HCT116 (cell line): ENCODE data around the gene PRICKLE1. TPM values are rescaled to one million over a fixed set of nuclear protein-coding genes. Genes with fewer than 3 reads are reported as not detected.

Experiments used
- ATAC-seq: fragments of 200-7000 bp; cut with Tn5 transposase; 2 replicates; pipeline ENCODE4 v1.9.1; 2020; ENCODE audit warnings: mild to moderate bottlenecking, moderate library complexity
- BruUV-seq: library from RNA; stranded (reverse); fragments of 400-500 nt; replicated peaks from 2 replicates; lab custom pipeline; 2021; lab: Mats Ljungman, UMichigan
- CTCF ChIA-PET: fragments of 300-600 bp; sonication (Branson Sonifier 250); formaldehyde crosslinking; loops from one replicate; lab custom pipeline; 2021; ENCODE audit warnings: antibody characterized with exemption; lab: Charles Lee
- POLR2A ChIA-PET: fragments of 300-600, 350-600 bp; sonication (Branson Sonifier 250); formaldehyde crosslinking; loops from one replicate; lab custom pipeline; 2021; ENCODE audit warnings: antibody characterized with exemption; lab: Charles Lee
- RAD21 ChIA-PET, 2 experiments: fragments of 300-600 bp; sonication (Branson Sonifier 250); formaldehyde crosslinking; loops; one replicate each; lab custom pipeline; 2023; ENCODE audit warnings: low total read pairs in 2 of 2; ENCODE audit not compliant: uncharacterized antibody in 2 of 2, unreplicated experiment in 2 of 2, low non-redundant PET in 1 of 2; lab: Charles Lee
- DNase-seq: peaks from one replicate; pipeline ENCODE4 v3.0.0-alpha.2; 2010; ENCODE audit warnings: low read depth, low spot score
- H2AFZ ChIP-seq: fragments of 200-600 bp; shearing (Covaris generic), sonication (generic); 2 replicates; pipeline ENCODE4 v1.6.1; 2017; ENCODE audit warnings: low read depth, mixed run types, mixed read lengths, antibody characterized with exemption, low read length; ENCODE audit not compliant: poor library complexity, severe bottlenecking
- H3K27ac ChIP-seq: 2 replicates; pipeline ENCODE4 v1.5.1; 2012; ENCODE audit warnings: low read depth, low read length
- H3K27me3 ChIP-seq: fragments of 200-600 bp; sonication (generic); 2 replicates; pipeline ENCODE4 v1.6.1; 2016; ENCODE audit warnings: mixed run types, low read length, mixed read lengths; ENCODE audit not compliant: insufficient read depth
- H3K36me3 ChIP-seq, 2 experiments: fragments of 200-500 bp in 1 of 2; fragments of 200-600 bp in 1 of 2; sonication (Bioruptor generic) in 1 of 2; sonication (generic) in 1 of 2; 2 replicates each; pipeline versions ENCODE4 v1.5.1 to v1.6.1; 2014 to 2016; ENCODE audit warnings: low read length in 2 of 2, inconsistent platforms in 1 of 2, mixed read lengths in 1 of 2, mixed run types in 1 of 2; ENCODE audit not compliant: insufficient read depth in 2 of 2, control insufficient read depth in 1 of 2
- H3K4me1 ChIP-seq, 2 experiments: fragments of 200-600 bp in 1 of 2; sonication (generic) in 1 of 2; 2 replicates each; pipeline versions ENCODE4 v1.5.1 to v1.6.1; 2012 to 2017; ENCODE audit warnings: low read length in 2 of 2, inconsistent platforms in 1 of 2, mild to moderate bottlenecking in 1 of 2, mixed read lengths in 1 of 2, mixed run types in 1 of 2, moderate library complexity in 1 of 2; ENCODE audit not compliant: insufficient read depth in 2 of 2, control insufficient read depth in 1 of 2
- H3K4me2 ChIP-seq: fragments of 200-600 bp; sonication (generic); 2 replicates; pipeline ENCODE4 v1.6.1; 2017; ENCODE audit warnings: mixed run types, low read length, mixed read lengths
- H3K4me3 ChIP-seq, 2 experiments: fragments of 200-600 bp in 1 of 2; sonication (generic) in 1 of 2; replicated peaks in 1 of 2; 2 replicates each; pipeline ENCODE4 v1.5.1; 2011 to 2016; ENCODE audit warnings: low read length in 2 of 2, control low read depth in 1 of 2, low read depth in 1 of 2, mild to moderate bottlenecking in 1 of 2, mixed read lengths in 1 of 2, mixed run types in 1 of 2
- H3K79me2 ChIP-seq: fragments of 200-600 bp; sonication (generic); 2 replicates; pipeline ENCODE4 v1.6.1; 2017; ENCODE audit warnings: mild to moderate bottlenecking, mixed run types, low read length, moderate library complexity, mixed read lengths; ENCODE audit not compliant: insufficient read depth
- H3K9ac ChIP-seq: fragments of 200-600 bp; sonication (generic); 2 replicates; pipeline ENCODE4 v1.6.1; 2016; ENCODE audit warnings: low read length, mixed read lengths
- H3K9me2 ChIP-seq: fragments of 200-600 bp; sonication (generic), shearing (Covaris generic); 2 replicates; pipeline ENCODE4 v1.6.1; 2017; ENCODE audit warnings: mixed run types, mild to moderate bottlenecking, moderate library complexity; ENCODE audit not compliant: insufficient read depth
- H3K9me3 ChIP-seq, 2 experiments: fragments of 200-500 bp in 1 of 2; fragments of 200-600 bp in 1 of 2; sonication (Bioruptor generic) in 1 of 2; sonication (generic) in 1 of 2; 2 replicates each; pipeline ENCODE4 v1.6.1; 2014 to 2017; ENCODE audit warnings: low read length in 2 of 2, mixed read lengths in 2 of 2, inconsistent platforms in 1 of 2, low read depth in 1 of 2, mild to moderate bottlenecking in 1 of 2, mixed run types in 1 of 2, moderate library complexity in 1 of 2; ENCODE audit not compliant: control insufficient read depth in 1 of 2, insufficient read depth in 1 of 2
- H4K20me1 ChIP-seq: fragments of 200-600 bp; sonication (generic), shearing (Covaris generic); 2 replicates; pipeline ENCODE4 v1.6.1; 2017; ENCODE audit warnings: mixed run types, mild to moderate bottlenecking, moderate library complexity; ENCODE audit not compliant: insufficient read depth
- CBX3 ChIP-seq: IDR thresholded peaks from 2 replicates; pipeline ENCODE4 v1.6.1; 2012; ENCODE audit warnings: low read depth
- CEBPB ChIP-seq: IDR thresholded peaks from 2 replicates; pipeline ENCODE4 v1.6.1; 2012; ENCODE audit warnings: low read depth
- EGR1 ChIP-seq: IDR thresholded peaks from 2 replicates; pipeline ENCODE4 v1.6.1; 2012; ENCODE audit warnings: low read depth
- ELF1 ChIP-seq: IDR thresholded peaks from 2 replicates; pipeline ENCODE4 v1.6.1; 2012; ENCODE audit warnings: low read depth, borderline replicate concordance
- EZH2 ChIP-seq: fragments of 200-600 bp; sonication (generic); IDR thresholded peaks from 2 replicates; pipeline ENCODE4 v1.6.1; 2017; ENCODE audit warnings: antibody characterized with exemption, mixed run types
- EZH2phosphoT487 ChIP-seq: fragments of 200-600 bp; IDR thresholded peaks from 2 replicates; pipeline ENCODE4 v1.6.1; 2018; ENCODE audit warnings: antibody characterized with exemption, borderline replicate concordance
- FOSL1 ChIP-seq: IDR thresholded peaks from 2 replicates; pipeline ENCODE4 v1.6.1; 2012; ENCODE audit warnings: low read depth
- JUND ChIP-seq: IDR thresholded peaks from 2 replicates; pipeline ENCODE4 v1.6.1; 2012
- POLR2A ChIP-seq: IDR thresholded peaks from 2 replicates; pipeline ENCODE4 v1.7.0; 2011; ENCODE audit warnings: borderline replicate concordance; ENCODE audit not compliant: insufficient read depth, insufficient read length; ENCODE audit errors: extremely low read depth
- POLR2AphosphoS5 ChIP-seq: IDR thresholded peaks from 2 replicates; pipeline ENCODE4 v1.6.1; 2011; ENCODE audit warnings: mild to moderate bottlenecking, low read depth, low read length, moderate library complexity
- SP1 ChIP-seq: IDR thresholded peaks from 2 replicates; pipeline ENCODE4 v1.6.1; 2012; ENCODE audit warnings: low read depth
- SRF ChIP-seq: IDR thresholded peaks from 2 replicates; pipeline ENCODE4 v1.6.1; 2012; ENCODE audit warnings: low read depth
- TCF7L2 ChIP-seq: IDR thresholded peaks from 2 replicates; pipeline ENCODE4 v1.7.0; 2011; ENCODE audit warnings: borderline replicate concordance, inconsistent platforms; ENCODE audit not compliant: insufficient read depth, insufficient read length; ENCODE audit errors: extremely low read depth
- ZFX ChIP-seq: fragments of 450-650 bp; IDR thresholded peaks from 2 replicates; pipeline ENCODE4 v1.6.1; 2017
- ZNF274 ChIP-seq: fragments of 200-500 bp; sonication (Bioruptor generic); IDR thresholded peaks from 2 replicates; pipeline ENCODE4 v1.6.1; 2014; ENCODE audit warnings: mild to moderate bottlenecking, low read depth, low read length, inconsistent platforms
- intact Hi-C: fragments of 100-400 bp; cut with micrococcal nuclease; formaldehyde crosslinking; loops from 2 replicates; pipeline ENCODE4 v1.10.0; 2022
- total RNA-seq: library from RNA; stranded (reverse); gene quantifications from one replicate; pipeline ENCODE4 v1.2.1, GENCODE V29; 2021; ENCODE audit not compliant: unreplicated experiment
- TF ChIP-seq, protein P1 (sequence below): IDR thresholded peaks from 2 replicates; pipeline ENCODE4 v1.6.1; 2012
- TF ChIP-seq, protein P2 (sequence below): IDR thresholded peaks from 2 replicates; pipeline ENCODE4 v1.6.1; 2012
- TF ChIP-seq, protein P3 (sequence below): IDR thresholded peaks from 2 replicates; pipeline ENCODE4 v1.6.1; 2012; ENCODE audit warnings: low read depth

PRICKLE1 gene
- total RNA-seq, 1 experiment from 2014 or later = 1.3 TPM

DNA sequence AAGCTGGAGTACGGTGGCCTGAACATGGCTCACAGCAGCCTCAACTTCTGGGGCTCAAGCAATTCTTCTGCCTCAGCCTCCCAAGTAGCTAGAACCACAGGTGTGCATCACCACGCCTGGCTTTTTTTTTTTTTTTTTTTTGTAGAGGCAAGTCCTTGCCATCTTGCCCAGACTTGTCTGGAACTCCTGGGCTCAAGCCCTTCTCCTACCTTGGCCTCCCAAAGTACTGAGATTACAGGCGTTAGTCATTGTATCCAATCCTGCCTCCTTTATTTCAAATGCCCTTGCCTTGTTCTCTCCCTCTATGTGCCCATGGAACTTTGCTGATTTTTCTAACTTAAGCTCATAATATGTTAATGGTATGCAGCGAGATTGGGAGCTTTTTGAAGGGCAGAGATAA lies 49.2 kb upstream of the PRICKLE1 start:
- Histone ChIP-seq H3K36me3 (no peaks in the 10 kb centered on the region), H3K27ac (no peak overlapping the region)
- CTCF ChIA-PET = no interaction called here
- POLR2A ChIA-PET = no interaction called here
- no peak for TF ChIP-seq CBX3
- TF ChIP-seq, all 23 proteins: peak for 0
- no peaks in the 10 kb centered on the region for H3K9me3 ChIP-seq
- H3K4me3 ChIP-seq = no peak overlapping the region
- H2AFZ ChIP-seq = no peak overlapping the region
- no TSS peak for BruUV-seq
- H3K27me3 ChIP-seq = no peaks in the 10 kb centered on the region
- no peaks in the 10 kb centered on the region for H3K9me2 ChIP-seq
- H3K4me2 ChIP-seq = no peak overlapping the region
- no peak overlapping the region for H3K9ac ChIP-seq
- H3K79me2 ChIP-seq = no peaks in the 10 kb centered on the region
- no peaks in the 10 kb centered on the region for H4K20me1 ChIP-seq
- H3K4me1 ChIP-seq = no peaks in the 10 kb centered on the region; a peak in 1 of 4 replicates
- RAD21 ChIA-PET = no interaction called here
- intact Hi-C loops = no loop called here
- no peak for DNase-seq
- ATAC-seq = no peak

DNA sequence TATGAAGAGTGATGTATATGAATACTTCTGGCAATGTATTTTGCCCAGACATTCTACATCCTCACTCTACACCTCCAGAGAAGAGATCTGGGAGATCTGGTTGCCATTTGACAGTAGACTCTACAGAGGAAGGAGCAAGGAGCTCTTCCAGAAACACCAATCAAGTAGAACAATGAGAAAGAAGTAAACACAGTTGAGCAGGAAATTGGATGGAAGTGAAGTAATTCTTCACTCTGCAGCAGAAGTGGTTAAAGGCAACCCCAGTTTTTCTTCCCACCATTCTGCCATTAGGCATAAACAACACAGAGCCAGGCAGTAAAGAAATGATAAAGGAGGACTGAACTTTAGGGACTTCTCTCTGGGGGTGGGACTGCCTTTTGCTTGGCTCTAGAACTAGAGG lies 48.5 kb upstream of the PRICKLE1 start:
- RAD21 ChIA-PET = no interaction called here
- no peak overlapping the region for H3K27ac ChIP-seq
- POLR2A ChIA-PET = no interaction called here

More for the DNA sequence above, 48.5 kb upstream of the PRICKLE1 start:
- no peak for ATAC-seq
- CTCF ChIA-PET = interaction anchor here (0.6 kb wide), 1 partner anchor 200 kb away, joined by 3 read pairs; no protein-coding TSS in a partner anchor
- Histone ChIP-seq H3K9me2 (no peaks in the 10 kb centered on the region), H3K27me3 (no peaks in the 10 kb centered on the region), H3K4me1 (no peaks in the 10 kb centered on the region), H3K4me2 (no peak overlapping the region), H3K4me3 (no peak overlapping the region), H3K9ac (no peak overlapping the region), H3K36me3 (no peaks in the 10 kb centered on the region), H3K79me2 (no peaks in the 10 kb centered on the region), H3K9me3 (no peaks in the 10 kb centered on the region), H4K20me1 (no peaks in the 10 kb centered on the region), H2AFZ (no peak overlapping the region)
- DNase-seq = no peak
- intact Hi-C loops = no loop called here
- BruUV-seq = no TSS peak
- TF ChIP-seq ZNF274 (no peak), SP1 (no peak), EZH2 (no peak), EZH2phosphoT487 (no peak), FOSL1 (no peak), ZFX (no peak), CEBPB (no peak), ELF1 (no peak), EGR1 (no peak), POLR2A (no peak), JUND (no peak), POLR2AphosphoS5 (no peak), TCF7L2 (no peak), SRF (no peak)
- TF ChIP-seq, protein P1, sequence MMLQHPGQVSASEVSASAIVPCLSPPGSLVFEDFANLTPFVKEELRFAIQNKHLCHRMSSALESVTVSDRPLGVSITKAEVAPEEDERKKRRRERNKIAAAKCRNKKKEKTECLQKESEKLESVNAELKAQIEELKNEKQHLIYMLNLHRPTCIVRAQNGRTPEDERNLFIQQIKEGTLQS = no peak
- TF ChIP-seq, protein P2, sequence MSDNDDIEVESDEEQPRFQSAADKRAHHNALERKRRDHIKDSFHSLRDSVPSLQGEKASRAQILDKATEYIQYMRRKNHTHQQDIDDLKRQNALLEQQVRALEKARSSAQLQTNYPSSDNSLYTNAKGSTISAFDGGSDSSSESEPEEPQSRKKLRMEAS = no peak
- TF ChIP-seq, protein P3, sequence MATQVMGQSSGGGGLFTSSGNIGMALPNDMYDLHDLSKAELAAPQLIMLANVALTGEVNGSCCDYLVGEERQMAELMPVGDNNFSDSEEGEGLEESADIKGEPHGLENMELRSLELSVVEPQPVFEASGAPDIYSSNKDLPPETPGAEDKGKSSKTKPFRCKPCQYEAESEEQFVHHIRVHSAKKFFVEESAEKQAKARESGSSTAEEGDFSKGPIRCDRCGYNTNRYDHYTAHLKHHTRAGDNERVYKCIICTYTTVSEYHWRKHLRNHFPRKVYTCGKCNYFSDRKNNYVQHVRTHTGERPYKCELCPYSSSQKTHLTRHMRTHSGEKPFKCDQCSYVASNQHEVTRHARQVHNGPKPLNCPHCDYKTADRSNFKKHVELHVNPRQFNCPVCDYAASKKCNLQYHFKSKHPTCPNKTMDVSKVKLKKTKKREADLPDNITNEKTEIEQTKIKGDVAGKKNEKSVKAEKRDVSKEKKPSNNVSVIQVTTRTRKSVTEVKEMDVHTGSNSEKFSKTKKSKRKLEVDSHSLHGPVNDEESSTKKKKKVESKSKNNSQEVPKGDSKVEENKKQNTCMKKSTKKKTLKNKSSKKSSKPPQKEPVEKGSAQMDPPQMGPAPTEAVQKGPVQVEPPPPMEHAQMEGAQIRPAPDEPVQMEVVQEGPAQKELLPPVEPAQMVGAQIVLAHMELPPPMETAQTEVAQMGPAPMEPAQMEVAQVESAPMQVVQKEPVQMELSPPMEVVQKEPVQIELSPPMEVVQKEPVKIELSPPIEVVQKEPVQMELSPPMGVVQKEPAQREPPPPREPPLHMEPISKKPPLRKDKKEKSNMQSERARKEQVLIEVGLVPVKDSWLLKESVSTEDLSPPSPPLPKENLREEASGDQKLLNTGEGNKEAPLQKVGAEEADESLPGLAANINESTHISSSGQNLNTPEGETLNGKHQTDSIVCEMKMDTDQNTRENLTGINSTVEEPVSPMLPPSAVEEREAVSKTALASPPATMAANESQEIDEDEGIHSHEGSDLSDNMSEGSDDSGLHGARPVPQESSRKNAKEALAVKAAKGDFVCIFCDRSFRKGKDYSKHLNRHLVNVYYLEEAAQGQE = no peak
